ENCODE results near the gene CDC42BPB. TPM values are rescaled to one million over a fixed set of nuclear protein-coding genes. Genes with fewer than 3 reads are reported as not detected.

CDC42BPB gene
- total and polyA plus RNA-seq, 2 of the 13 experiments (the other 11 are each of a cell fraction or from before 2014, with no cell fraction given) = 19.7 to 32.3 TPM

DNA sequence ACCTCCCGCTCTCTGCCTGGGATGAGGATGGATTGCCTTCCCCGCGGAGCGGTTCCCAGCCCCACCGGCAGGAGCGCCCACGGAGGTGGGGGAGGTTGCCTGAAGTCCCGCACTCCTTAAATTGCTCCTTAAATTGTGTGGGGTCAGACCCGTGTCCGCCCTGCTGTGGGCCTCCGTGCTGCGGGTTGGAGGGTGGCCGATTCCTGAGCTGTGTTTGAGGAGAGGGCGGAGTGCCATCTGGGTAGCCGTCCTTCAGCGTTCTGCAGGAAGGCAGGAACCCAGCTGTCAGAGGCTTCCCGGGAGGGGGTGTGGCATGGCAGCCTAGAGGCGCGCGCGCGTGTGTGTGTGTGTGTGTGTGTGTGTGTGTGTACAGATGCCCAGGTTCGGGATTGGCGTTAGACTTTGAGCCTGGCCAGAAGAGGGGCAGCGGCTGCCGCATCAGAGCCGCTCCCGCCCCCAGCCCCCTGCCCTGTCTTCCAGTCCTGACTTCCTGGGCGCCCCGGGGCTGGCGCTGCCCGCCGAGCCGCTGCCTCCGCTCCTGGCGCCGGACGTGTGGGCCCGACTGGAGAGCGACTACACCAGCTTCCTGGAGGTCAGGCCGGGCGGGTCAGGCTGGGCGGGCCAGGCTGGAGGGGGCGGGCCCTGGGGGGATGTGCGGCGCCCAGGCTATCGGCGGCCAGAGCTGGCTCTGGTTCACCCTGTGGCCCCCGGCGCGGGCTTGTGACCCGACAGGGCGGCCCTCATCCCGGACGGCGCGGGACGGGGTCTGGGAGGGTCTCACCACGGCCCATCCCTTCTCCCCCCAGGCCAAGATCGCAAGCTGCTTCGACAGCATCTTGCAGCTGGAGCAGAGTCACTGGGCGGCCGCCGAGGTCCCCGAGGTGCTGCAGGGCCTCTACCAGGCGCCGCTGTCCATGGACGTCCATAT, 46.4 kb upstream of the CDC42BPB start (continued):
- TF ChIP-seq, protein P1, sequence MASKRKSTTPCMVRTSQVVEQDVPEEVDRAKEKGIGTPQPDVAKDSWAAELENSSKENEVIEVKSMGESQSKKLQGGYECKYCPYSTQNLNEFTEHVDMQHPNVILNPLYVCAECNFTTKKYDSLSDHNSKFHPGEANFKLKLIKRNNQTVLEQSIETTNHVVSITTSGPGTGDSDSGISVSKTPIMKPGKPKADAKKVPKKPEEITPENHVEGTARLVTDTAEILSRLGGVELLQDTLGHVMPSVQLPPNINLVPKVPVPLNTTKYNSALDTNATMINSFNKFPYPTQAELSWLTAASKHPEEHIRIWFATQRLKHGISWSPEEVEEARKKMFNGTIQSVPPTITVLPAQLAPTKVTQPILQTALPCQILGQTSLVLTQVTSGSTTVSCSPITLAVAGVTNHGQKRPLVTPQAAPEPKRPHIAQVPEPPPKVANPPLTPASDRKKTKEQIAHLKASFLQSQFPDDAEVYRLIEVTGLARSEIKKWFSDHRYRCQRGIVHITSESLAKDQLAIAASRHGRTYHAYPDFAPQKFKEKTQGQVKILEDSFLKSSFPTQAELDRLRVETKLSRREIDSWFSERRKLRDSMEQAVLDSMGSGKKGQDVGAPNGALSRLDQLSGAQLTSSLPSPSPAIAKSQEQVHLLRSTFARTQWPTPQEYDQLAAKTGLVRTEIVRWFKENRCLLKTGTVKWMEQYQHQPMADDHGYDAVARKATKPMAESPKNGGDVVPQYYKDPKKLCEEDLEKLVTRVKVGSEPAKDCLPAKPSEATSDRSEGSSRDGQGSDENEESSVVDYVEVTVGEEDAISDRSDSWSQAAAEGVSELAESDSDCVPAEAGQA (IDR thresholded peaks at IDR 0.05; ENCODE audit: low read depth) = no peak
- TF ChIP-seq, protein P1 (CRISPR knock-in tag; IDR thresholded peaks at IDR 0.05; ENCODE audit: borderline replicate concordance) = no peak
- TF ChIP-seq, protein P2, sequence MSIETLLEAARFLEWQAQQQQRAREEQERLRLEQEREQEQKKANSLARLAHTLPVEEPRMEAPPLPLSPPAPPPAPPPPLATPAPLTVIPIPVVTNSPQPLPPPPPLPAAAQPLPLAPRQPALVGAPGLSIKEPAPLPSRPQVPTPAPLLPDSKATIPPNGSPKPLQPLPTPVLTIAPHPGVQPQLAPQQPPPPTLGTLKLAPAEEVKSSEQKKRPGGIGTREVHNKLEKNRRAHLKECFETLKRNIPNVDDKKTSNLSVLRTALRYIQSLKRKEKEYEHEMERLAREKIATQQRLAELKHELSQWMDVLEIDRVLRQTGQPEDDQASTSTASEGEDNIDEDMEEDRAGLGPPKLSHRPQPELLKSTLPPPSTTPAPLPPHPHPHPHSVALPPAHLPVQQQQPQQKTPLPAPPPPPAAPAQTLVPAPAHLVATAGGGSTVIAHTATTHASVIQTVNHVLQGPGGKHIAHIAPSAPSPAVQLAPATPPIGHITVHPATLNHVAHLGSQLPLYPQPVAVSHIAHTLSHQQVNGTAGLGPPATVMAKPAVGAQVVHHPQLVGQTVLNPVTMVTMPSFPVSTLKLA (IDR thresholded peaks at IDR 0.05) = peak; percentile 86
- TF ChIP-seq MAZ (IDR thresholded peaks at IDR 0.05; ENCODE audit: borderline replicate concordance, low read depth, low read length) = peak; percentile 32; the same call in 1 of the 2 replicates
- no peak; the same call in 1 of the 2 replicates for TF ChIP-seq MAZ (CRISPR knock-in tag; IDR thresholded peaks at IDR 0.05; ENCODE audit: low read depth)
- no peak for TF ChIP-seq RFX3 (CRISPR knock-in tag; IDR thresholded peaks at IDR 0.05)
- peak; percentile 95 for TF ChIP-seq ZNF777 (CRISPR knock-in tag; IDR thresholded peaks at IDR 0.05)
- peak; percentile 75; the same call in 1 of the 2 replicates for TF ChIP-seq ZNF782 (CRISPR knock-in tag; IDR thresholded peaks at IDR 0.05; ENCODE audit: borderline replicate concordance)
- no peak for TF ChIP-seq ZNF644 (CRISPR knock-in tag; IDR thresholded peaks at IDR 0.05; ENCODE audit: low read depth)
- TF ChIP-seq ZNF672 (CRISPR knock-in tag; IDR thresholded peaks at IDR 0.05) = no peak
- no peak for TF ChIP-seq TEAD3 (CRISPR knock-in tag; optimal IDR thresholded peaks at IDR 0.05; ENCODE audit: borderline replicate concordance)
- TF ChIP-seq MYNN (CRISPR knock-in tag; IDR thresholded peaks at IDR 0.05; ENCODE audit: low read depth) = no peak
- peak; percentile 65; the same call in 1 of the 2 replicates for TF ChIP-seq TGIF2 (CRISPR knock-in tag; IDR thresholded peaks at IDR 0.05)
- TF ChIP-seq CHD2 (IDR thresholded peaks at IDR 0.05; ENCODE audit: low read depth, low read length) = no peak
- TF ChIP-seq PHF20 (CRISPR knock-in tag; IDR thresholded peaks at IDR 0.05) = no peak
- TF ChIP-seq, protein P3, sequence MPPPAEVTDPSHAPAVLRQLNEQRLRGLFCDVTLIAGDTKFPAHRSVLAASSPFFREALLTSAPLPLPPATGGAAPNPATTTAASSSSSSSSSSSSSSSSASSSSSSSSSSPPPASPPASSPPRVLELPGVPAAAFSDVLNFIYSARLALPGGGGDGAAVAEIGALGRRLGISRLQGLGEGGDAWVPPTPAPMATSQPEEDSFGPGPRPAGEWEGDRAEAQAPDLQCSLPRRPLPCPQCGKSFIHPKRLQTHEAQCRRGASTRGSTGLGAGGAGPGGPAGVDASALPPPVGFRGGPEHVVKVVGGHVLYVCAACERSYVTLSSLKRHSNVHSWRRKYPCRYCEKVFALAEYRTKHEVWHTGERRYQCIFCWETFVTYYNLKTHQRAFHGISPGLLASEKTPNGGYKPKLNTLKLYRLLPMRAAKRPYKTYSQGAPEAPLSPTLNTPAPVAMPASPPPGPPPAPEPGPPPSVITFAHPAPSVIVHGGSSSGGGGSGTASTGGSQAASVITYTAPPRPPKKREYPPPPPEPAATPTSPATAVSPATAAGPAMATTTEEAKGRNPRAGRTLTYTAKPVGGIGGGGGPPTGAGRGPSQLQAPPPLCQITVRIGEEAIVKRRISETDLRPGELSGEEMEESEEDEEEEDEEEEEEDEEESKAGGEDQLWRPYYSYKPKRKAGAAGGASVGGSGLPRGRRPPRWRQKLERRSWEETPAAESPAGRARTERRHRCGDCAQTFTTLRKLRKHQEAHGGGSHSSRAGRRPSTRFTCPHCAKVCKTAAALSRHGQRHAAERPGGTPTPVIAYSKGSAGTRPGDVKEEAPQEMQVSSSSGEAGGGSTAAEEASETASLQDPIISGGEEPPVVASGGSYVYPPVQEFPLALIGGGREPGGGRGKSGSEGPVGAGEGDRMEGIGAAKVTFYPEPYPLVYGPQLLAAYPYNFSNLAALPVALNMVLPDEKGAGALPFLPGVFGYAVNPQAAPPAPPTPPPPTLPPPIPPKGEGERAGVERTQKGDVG (CRISPR knock-in tag; IDR thresholded peaks at IDR 0.05; ENCODE audit: borderline replicate concordance) = no peak; the same call in 1 of the 2 replicates
- TF ChIP-seq, protein P4, sequence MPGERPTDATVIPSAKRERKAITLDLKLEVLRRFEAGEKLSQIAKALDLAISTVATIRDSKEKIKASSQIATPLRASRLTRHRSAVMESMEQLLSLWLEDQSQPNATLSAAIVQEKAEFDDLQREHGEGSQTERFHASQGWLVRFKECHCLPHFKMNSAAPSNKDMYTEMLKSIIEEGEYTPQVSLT (CRISPR knock-in tag; IDR thresholded peaks at IDR 0.05; ENCODE audit: borderline replicate concordance, low read depth) = no peak
- no peak for TF ChIP-seq ARNT (IDR thresholded peaks at IDR 0.05)
